ENCODE results near the gene QSOX1. TPM values are rescaled to one million over a fixed set of nuclear protein-coding genes. Genes with fewer than 3 reads are reported as not detected.

The QSOX1 gene
- total RNA-seq, 4 donors from 2014 or later, result 34.9 to 72.3 (median 51.5) TPM

DNA sequence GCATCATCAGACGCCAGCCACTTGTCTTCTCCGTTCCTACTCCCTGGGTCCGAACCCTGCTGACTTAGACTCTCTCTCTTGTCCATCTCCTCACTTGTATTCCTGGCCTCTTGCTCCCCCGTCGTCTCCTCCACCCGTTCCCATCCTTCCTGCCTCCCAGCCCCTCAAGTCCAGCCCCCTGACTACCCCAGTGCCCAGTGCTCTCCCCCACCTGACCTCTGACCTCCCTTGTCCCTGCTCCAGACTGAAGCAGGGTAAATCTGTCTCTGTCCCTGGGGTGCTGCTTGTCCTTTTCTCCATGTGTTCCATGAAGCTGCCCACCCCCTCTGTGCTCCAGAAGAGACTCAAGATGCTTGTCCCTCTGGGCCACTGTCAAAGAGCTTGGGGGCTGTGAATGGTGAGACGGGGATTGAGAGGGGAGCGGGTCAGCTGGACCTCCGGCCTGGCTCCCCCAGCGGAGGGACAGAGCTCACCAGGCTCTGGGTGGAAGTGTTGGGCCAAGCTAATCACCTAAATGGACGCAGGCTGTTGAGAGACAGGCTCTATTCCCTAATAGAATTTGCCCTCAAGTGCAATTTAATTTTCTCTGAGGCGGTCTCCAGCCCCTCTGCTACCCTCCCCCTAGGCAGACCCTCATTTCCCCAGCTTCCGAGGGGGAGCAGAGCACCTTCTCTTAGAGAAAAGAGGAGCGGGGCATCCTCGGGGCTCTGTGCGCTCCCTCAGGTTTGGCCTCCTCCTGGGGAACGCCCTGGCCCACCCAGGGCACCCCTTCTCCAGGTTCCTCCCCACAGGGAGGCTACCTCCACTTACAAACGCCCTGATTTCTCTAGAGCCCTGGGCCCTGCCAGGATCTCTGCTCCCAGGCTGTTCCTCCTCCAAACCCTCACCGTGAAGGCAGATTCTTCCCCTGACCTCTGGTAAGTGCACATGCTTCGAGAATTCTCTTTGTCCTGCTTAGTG lies 64.4 kb downstream of the QSOX1 start:
- H3K4me1 ChIP-seq, result no peaks in the 10 kb centered on the region
- H3K4me3 ChIP-seq, result no peak overlapping the region
- no peaks in the 10 kb centered on the region for H3K36me3 ChIP-seq
- no peak overlapping the region for H3K27ac ChIP-seq
- H3K27me3 ChIP-seq, result no peaks in the 10 kb centered on the region
- DNase-seq, result peak in 2 of 3 donors; percentile 25 to 27
- H3K9me3 ChIP-seq, result no peaks in the 10 kb centered on the region
- TF ChIP-seq POLR2A (IDR thresholded peaks at IDR 0.05), result no peak
- TF ChIP-seq, protein P1, sequence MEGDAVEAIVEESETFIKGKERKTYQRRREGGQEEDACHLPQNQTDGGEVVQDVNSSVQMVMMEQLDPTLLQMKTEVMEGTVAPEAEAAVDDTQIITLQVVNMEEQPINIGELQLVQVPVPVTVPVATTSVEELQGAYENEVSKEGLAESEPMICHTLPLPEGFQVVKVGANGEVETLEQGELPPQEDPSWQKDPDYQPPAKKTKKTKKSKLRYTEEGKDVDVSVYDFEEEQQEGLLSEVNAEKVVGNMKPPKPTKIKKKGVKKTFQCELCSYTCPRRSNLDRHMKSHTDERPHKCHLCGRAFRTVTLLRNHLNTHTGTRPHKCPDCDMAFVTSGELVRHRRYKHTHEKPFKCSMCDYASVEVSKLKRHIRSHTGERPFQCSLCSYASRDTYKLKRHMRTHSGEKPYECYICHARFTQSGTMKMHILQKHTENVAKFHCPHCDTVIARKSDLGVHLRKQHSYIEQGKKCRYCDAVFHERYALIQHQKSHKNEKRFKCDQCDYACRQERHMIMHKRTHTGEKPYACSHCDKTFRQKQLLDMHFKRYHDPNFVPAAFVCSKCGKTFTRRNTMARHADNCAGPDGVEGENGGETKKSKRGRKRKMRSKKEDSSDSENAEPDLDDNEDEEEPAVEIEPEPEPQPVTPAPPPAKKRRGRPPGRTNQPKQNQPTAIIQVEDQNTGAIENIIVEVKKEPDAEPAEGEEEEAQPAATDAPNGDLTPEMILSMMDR (IDR thresholded peaks at IDR 0.05), result no peak

DNA sequence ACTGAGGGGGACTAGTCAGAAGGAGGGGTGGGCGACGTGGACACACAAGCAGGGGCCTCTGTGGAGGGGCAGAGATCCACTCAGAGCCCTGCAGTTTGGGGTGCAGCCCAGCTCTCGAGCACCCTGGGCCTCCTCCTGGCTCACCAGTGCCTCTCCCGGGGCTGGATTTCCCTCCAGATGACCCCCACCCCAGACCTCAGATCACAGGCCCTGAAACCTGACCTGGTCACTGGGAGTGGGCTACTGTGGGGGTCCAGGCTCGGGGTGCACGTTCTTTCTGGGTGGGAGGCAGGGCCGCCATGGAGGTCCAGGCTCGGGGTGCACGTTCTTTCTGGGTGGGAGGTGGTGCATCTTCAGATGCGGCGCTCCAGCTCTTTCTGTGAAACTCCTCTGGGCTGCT lies 65.1 kb downstream of the QSOX1 start:
- Histone ChIP-seq H3K4me3 (no peak overlapping the region), H3K27ac (no peak overlapping the region), H3K27me3 (no peaks in the 10 kb centered on the region), H3K36me3 (no peaks in the 10 kb centered on the region), H3K4me1 (no peaks in the 10 kb centered on the region), H3K9me3 (no peaks in the 10 kb centered on the region)
- DNase-seq, result peak in 2 of 3 donors; percentile 22 to 39
- TF ChIP-seq, protein P1 (IDR thresholded peaks at IDR 0.05), result no peak
- no peak for TF ChIP-seq POLR2A (IDR thresholded peaks at IDR 0.05)

DNA sequence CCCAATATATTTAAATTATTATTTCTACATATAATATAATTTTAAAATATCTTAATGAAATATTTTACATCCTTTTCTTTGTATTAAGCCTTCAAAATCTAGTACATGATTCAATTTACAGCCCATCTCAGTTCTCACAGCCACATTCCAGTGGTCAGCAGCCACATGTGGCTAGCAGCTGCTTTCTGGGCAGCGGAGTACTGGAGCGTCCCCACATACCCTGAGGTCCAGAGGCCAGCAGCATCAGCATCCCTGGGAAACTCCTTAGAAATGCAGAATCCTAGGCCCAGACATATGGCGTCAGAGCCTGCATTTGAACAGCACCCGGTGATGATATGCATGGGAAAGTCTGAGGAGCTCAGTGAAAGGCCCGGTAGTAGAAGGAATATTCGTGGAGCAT lies 66.8 kb downstream of the QSOX1 start:
- no peak overlapping the region for H3K4me3 ChIP-seq
- H3K36me3 ChIP-seq, result no peaks in the 10 kb centered on the region
- H3K9me3 ChIP-seq, result peaks cover 0 to 2% (median 0%) of the 10 kb centered on the region in 4 donors
- H3K4me1 ChIP-seq, result no peaks in the 10 kb centered on the region
- H3K27ac ChIP-seq, result no peak overlapping the region
- no peak for TF ChIP-seq POLR2A (IDR thresholded peaks at IDR 0.05)
- TF ChIP-seq, protein P1 (IDR thresholded peaks at IDR 0.05), result no peak
- DNase-seq, result no peak
- no peaks in the 10 kb centered on the region for H3K27me3 ChIP-seq

DNA sequence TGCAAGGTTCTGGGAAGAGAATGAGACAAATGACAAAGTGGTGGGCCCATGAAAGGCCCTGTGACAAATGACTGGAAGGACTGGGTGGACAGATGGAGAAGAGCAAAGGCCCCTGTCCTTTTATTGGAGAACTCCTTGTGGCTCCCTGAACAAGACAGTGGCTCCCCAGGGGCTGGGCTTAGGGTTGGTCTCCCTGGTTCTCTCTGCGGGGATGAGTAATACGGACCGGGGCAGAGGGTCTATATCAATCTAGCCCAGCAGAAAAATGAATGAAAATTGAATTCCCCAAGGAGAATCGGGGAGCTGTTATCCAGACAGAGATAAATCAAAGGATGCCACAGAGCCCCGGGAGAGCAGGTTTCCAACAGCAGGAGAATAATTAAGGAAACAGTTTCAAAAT lies 70.2 kb downstream of the QSOX1 start:
- TF ChIP-seq, protein P1 (IDR thresholded peaks at IDR 0.05), result no peak
- no peak for TF ChIP-seq POLR2A (IDR thresholded peaks at IDR 0.05)
- no peak overlapping the region for H3K27ac ChIP-seq
- H3K36me3 ChIP-seq, result no peaks in the 10 kb centered on the region
- H3K4me1 ChIP-seq, result peaks cover 0 to 14% (median 11%) of the 10 kb centered on the region in 4 donors
- no peak for DNase-seq
- peaks cover 0 to 4% (median 0%) of the 10 kb centered on the region in 4 donors for H3K9me3 ChIP-seq
- H3K4me3 ChIP-seq, result no peak overlapping the region
- H3K27me3 ChIP-seq, result peaks cover 0 to 25% of the 10 kb centered on the region in 2 donors

DNA sequence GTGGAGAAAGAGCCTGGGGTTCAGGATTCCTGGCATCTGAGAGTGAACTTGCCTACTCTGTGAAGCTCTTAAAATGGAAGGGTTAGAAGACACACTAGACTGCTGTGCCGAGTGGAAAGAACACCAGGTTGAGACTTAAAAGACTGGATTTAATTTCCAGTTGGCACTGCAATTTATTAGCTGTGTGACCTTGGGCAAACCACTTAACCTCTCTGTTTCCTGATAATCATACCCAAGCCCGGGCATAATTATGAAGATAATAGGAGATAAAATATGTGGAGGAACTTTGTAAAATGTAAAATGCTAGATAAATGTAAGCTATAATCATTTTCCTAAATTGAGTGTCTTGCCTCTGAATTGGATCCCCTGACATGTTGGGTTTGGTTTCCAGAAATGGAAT lies 70.7 kb downstream of the QSOX1 start:
- peaks cover 0 to 30% of the 10 kb centered on the region in 2 donors for H3K27me3 ChIP-seq
- no peak for DNase-seq
- H3K36me3 ChIP-seq, result no peaks in the 10 kb centered on the region
- no peak overlapping the region for H3K4me3 ChIP-seq
- no peak overlapping the region for H3K27ac ChIP-seq
- peaks cover 0 to 4% (median 0%) of the 10 kb centered on the region in 4 donors for H3K9me3 ChIP-seq
- H3K4me1 ChIP-seq, result peaks cover 0 to 19% (median 13%) of the 10 kb centered on the region in 4 donors
- TF ChIP-seq, protein P1 (IDR thresholded peaks at IDR 0.05), result no peak
- no peak for TF ChIP-seq POLR2A (IDR thresholded peaks at IDR 0.05)

Measured in Peyer's patch (tissue), 4 donors.